ENCODE data around the gene CDH23.
A peak's percentile ranks its signal among the peaks of the same experiment; 100 is the strongest.

The CDH23 gene

GRCh38 chr10:71747039-71747531 is 350.4 kb downstream of the CDH23 start:
- Histone ChIP-seq H3K27me3 (replicated peaks; ENCODE audit: insufficient read depth, low read length) (no peaks in the 10 kb centered on the region), H3K36me3 (replicated peaks; ENCODE audit: insufficient read depth, low read length) (no peaks in the 10 kb centered on the region), H3K4me1 (ENCODE audit: low read length) (peaks cover 23% of the 10 kb centered on the region), H3F3A (ENCODE audit: insufficient read depth, low read length) (peaks cover 20% of the 10 kb centered on the region; the same call in 1 of the 2 replicates), H3K9ac (ENCODE audit: low read length) (no peak overlapping the region), H3K9me2 (replicated peaks; ENCODE audit: insufficient read depth, low read length) (no peaks in the 10 kb centered on the region), H4K20me1 (ENCODE audit: insufficient read depth, low read length) (no peaks in the 10 kb centered on the region), H3K4me3 (ENCODE audit: low read length) (no peak overlapping the region), H3K79me2 (ENCODE audit: low read length) (no peaks in the 10 kb centered on the region), H3K9me3 (replicated peaks; ENCODE audit: insufficient read depth, low read length) (no peaks in the 10 kb centered on the region), H3K27ac (ENCODE audit: low read length) (no peak overlapping the region), H3K4me2 (ENCODE audit: low read depth, low read length) (no peak overlapping the region), H2AFZ (ENCODE audit: low read length) (no peak overlapping the region)
- DNase-seq = no peak
- TF ChIP-seq EZH2 (optimal IDR thresholded peaks at IDR 0.05; ENCODE audit: low read depth, low read length) (no peak), EZH2phosphoT487 (IDR thresholded peaks at IDR 0.05; ENCODE audit: low read length) (no peak), CTCF (IDR thresholded peaks at IDR 0.05; ENCODE audit: low read length) (no peak)

- Histone ChIP-seq H2AFZ (ENCODE audit: low read length) (peak overlapping the region; percentile 75), H3K4me2 (ENCODE audit: low read depth, low read length) (peak overlapping the region; percentile 59)
- DNase-seq = no peak
Measured at GRCh38 chr10:71747551-71748523, 351.1 kb downstream of the CDH23 start.

GRCh38 chr10:71748671-71749191 is 352.0 kb downstream of the CDH23 start:
- Histone ChIP-seq H3K79me2 (ENCODE audit: low read length) (no peaks in the 10 kb centered on the region), H3K27ac (ENCODE audit: low read length) (peak overlapping the region; percentile 75), H3K9me2 (replicated peaks; ENCODE audit: insufficient read depth, low read length) (no peaks in the 10 kb centered on the region), H2AFZ (ENCODE audit: low read length) (peak overlapping the region; percentile 75), H3K9ac (ENCODE audit: low read length) (peak overlapping the region; percentile 37), H3K36me3 (replicated peaks; ENCODE audit: insufficient read depth, low read length) (no peaks in the 10 kb centered on the region), H3K4me1 (ENCODE audit: low read length) (peaks cover 23% of the 10 kb centered on the region), H3K27me3 (replicated peaks; ENCODE audit: insufficient read depth, low read length) (no peaks in the 10 kb centered on the region), H3K9me3 (replicated peaks; ENCODE audit: insufficient read depth, low read length) (no peaks in the 10 kb centered on the region), H3K4me2 (ENCODE audit: low read depth, low read length) (peak overlapping the region; percentile 59), H3F3A (ENCODE audit: insufficient read depth, low read length) (peaks cover 20% of the 10 kb centered on the region; the same call in 1 of the 2 replicates), H4K20me1 (ENCODE audit: insufficient read depth, low read length) (no peaks in the 10 kb centered on the region), H3K4me3 (ENCODE audit: low read length) (no peak overlapping the region)
- peak; percentile 89 for DNase-seq
- TF ChIP-seq EZH2 (optimal IDR thresholded peaks at IDR 0.05; ENCODE audit: low read depth, low read length) (no peak), CTCF (IDR thresholded peaks at IDR 0.05; ENCODE audit: low read length) (peak; percentile 37)

More at GRCh38 chr10:71747551-71748523, 351.1 kb downstream of the CDH23 start:
- H3K9me3 ChIP-seq (replicated peaks; ENCODE audit: insufficient read depth, low read length) = no peaks in the 10 kb centered on the region
- peak overlapping the region; percentile 37 for H3K9ac ChIP-seq (ENCODE audit: low read length)
- no peaks in the 10 kb centered on the region for H3K9me2 ChIP-seq (replicated peaks; ENCODE audit: insufficient read depth, low read length)
- H3K27me3 ChIP-seq (replicated peaks; ENCODE audit: insufficient read depth, low read length) = no peaks in the 10 kb centered on the region
- H3K27ac ChIP-seq (ENCODE audit: low read length) = peak overlapping the region; percentile 75; the same call in 1 of the 2 replicates
- no peak for TF ChIP-seq CTCF (IDR thresholded peaks at IDR 0.05; ENCODE audit: low read length)
- no peak for TF ChIP-seq EZH2phosphoT487 (IDR thresholded peaks at IDR 0.05; ENCODE audit: low read length)
- TF ChIP-seq EZH2 (optimal IDR thresholded peaks at IDR 0.05; ENCODE audit: low read depth, low read length) = no peak
- peaks cover 23% of the 10 kb centered on the region for H3K4me1 ChIP-seq (ENCODE audit: low read length)
- H3K4me3 ChIP-seq (ENCODE audit: low read length) = 0 out of 2 replicates have a peak overlapping the region, but pooled peaks have one; percentile 10
- no peaks in the 10 kb centered on the region for H4K20me1 ChIP-seq (ENCODE audit: insufficient read depth, low read length)
- H3K79me2 ChIP-seq (ENCODE audit: low read length) = no peaks in the 10 kb centered on the region
- H3K36me3 ChIP-seq (replicated peaks; ENCODE audit: insufficient read depth, low read length) = no peaks in the 10 kb centered on the region
- peaks cover 20% of the 10 kb centered on the region; the same call in 1 of the 2 replicates for H3F3A ChIP-seq (ENCODE audit: insufficient read depth, low read length)

All from MM.1S (cell line).